Pancreas (tissue), 10 donors: ENCODE measurements around the gene ITPR3. TPM values are rescaled to one million over a fixed set of nuclear protein-coding genes. Genes with fewer than 3 reads are reported as not detected.

Source experiments
- ATAC-seq, 4 donors: fragments of 200-7000 bp; cut with Tn5 transposase; one replicate each; pipeline versions ENCODE4 v1.8.0 to v1.9.1; 2020; ENCODE audit warnings: mild to moderate bottlenecking in 4 of 4, moderate library complexity in 4 of 4
- DNase-seq, 6 donors: peaks; one replicate each; pipeline ENCODE4 v3.0.0-alpha.2; 2020
- FAIRE-seq: peaks from 2 replicates; lab custom pipeline; 2012; peaks lifted over from hg19 to GRCh38; lab: Jason Lieb, UNC
- H3K27ac ChIP-seq, 4 donors: fragments of 200-600 bp; sonication (generic); 1 replicate in 3 of 4; 2 replicates in 1 of 4; pipeline versions ENCODE4 v1.5.0 to v1.8.0; 2020
- H3K27me3 ChIP-seq, 4 donors: fragments of 200-600 bp; one replicate each; pipeline ENCODE4 v1.8.0; 2021
- H3K36me3 ChIP-seq, 3 donors: fragments of 200-600 bp; sonication (generic) in 1 of 3; one replicate each; pipeline versions ENCODE4 v1.5.0 to v1.8.0; 2020 to 2021
- H3K4me1 ChIP-seq, 3 donors: fragments of 200-600 bp; one replicate each; pipeline ENCODE4 v1.8.0; 2021
- H3K4me3 ChIP-seq, 4 donors: fragments of 200-600 bp; sonication (generic) in 2 of 4; one replicate each; pipeline versions ENCODE4 v1.5.0 to v1.8.0; 2020 to 2021
- H3K9me3 ChIP-seq, 4 donors: fragments of 200-600 bp; one replicate each; pipeline ENCODE4 v1.8.0; 2021
- WGBS, 2 donors: extraction: QIAGEN DNeasy Blood & Tissue Kit; methylation state at CpG; one replicate each; pipeline ENCODE4 v1.1.7; 2013; 5-methylcytosine and 5-hydroxymethylcytosine counted together
- intact Hi-C, 3 donors: fragments of 100-400 bp; cut with DNase I; formaldehyde crosslinking; loops; one replicate each; pipeline versions ENCODE4 v1.11.1 to v1.14.2; 2022
- polyA plus RNA-seq, 2 donors: library from polyadenylated mRNA; stranded (reverse); fragments of 200-250 nt; gene quantifications; one replicate each; pipeline ENCODE4 v1.2.3, GENCODE V29; 2013
- total RNA-seq, 6 donors: library from RNA; stranded (reverse); fragmentation: NEBNext Ultra II Directional in 4 of 6; extraction: Animal tissue kit (Norgen Biotek cat#: 25700) in 4 of 6; gene quantifications; one replicate each; pipeline versions ENCODE4 v1.2.1 to v1.2.4, GENCODE V29; 2021 to 2023
- TF ChIP-seq, protein P1 (sequence below), 4 donors: fragments of 200-600 bp; sonication (generic) in 3 of 4; IDR thresholded peaks; one replicate each; pipeline versions ENCODE4 v1.5.0 to v1.8.0; 2021; ENCODE audit warnings: antibody characterized with exemption in 4 of 4
- donor health status: healthy with polysubstance abuse.
- donor health status: DM: no; HTN: no; CAD: no; lungs with moderate emphysema.
- donor health status: DM: no; HTN: no; CAD: no.
- donor health status: control.
- donor health status: control.
- donor health status: Bipolar disorder and iron deficiency.
- donor health status: DM: yes; HTN: yes; CAD: no.
- donor health status: DM: no; HTN: no; CAD: no.
- donor health status: DM: no; HTN: no; CAD: no.
- donor health status: DM: yes; HTN: yes; CAD: no.

ITPR3 gene
- total and polyA plus RNA-seq, 8 donors = 9.1 to 20.3 (median 12.9) TPM

DNA sequence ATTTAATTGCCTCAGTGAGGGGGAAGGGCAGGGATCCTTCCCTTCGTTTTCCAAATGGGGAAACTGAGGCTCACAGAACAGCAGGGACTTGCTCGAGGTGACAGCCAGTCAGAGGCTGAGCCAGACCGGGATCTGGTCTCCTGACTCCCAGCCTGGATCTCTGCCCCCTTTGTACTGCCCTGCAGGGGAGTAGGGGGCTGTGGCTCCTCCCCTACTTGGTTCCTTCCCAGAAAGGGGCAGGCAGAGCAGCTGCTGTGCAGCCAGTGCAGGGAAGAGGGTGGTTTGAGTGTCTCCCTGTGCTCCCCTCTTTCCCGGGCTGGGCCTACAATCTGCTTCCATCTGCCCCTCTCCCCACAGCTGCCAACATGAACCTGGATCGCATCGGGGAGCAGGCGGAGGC is 52.7 kb downstream of the ITPR3 start:
- 80% methylated on average over 7 of the region's 7 CpGs for WGBS, 2 donors
- DNase-seq (no peak), ATAC-seq (no peak), FAIRE-seq (no peak)
- H3K4me3 ChIP-seq = no peak overlapping the region
- H3K9me3 ChIP-seq = no peaks in the 10 kb centered on the region
- no peaks in the 10 kb centered on the region for H3K27me3 ChIP-seq
- intact Hi-C loops = no loop called here
- H3K36me3 ChIP-seq = peaks cover 0 to 32% (median 0%) of the 10 kb centered on the region in 3 donors
- TF ChIP-seq, protein P1, sequence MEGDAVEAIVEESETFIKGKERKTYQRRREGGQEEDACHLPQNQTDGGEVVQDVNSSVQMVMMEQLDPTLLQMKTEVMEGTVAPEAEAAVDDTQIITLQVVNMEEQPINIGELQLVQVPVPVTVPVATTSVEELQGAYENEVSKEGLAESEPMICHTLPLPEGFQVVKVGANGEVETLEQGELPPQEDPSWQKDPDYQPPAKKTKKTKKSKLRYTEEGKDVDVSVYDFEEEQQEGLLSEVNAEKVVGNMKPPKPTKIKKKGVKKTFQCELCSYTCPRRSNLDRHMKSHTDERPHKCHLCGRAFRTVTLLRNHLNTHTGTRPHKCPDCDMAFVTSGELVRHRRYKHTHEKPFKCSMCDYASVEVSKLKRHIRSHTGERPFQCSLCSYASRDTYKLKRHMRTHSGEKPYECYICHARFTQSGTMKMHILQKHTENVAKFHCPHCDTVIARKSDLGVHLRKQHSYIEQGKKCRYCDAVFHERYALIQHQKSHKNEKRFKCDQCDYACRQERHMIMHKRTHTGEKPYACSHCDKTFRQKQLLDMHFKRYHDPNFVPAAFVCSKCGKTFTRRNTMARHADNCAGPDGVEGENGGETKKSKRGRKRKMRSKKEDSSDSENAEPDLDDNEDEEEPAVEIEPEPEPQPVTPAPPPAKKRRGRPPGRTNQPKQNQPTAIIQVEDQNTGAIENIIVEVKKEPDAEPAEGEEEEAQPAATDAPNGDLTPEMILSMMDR (IDR thresholded peaks at IDR 0.05) = no peak
- H3K4me1 ChIP-seq = no peaks in the 10 kb centered on the region
- H3K27ac ChIP-seq = no peak overlapping the region

DNA sequence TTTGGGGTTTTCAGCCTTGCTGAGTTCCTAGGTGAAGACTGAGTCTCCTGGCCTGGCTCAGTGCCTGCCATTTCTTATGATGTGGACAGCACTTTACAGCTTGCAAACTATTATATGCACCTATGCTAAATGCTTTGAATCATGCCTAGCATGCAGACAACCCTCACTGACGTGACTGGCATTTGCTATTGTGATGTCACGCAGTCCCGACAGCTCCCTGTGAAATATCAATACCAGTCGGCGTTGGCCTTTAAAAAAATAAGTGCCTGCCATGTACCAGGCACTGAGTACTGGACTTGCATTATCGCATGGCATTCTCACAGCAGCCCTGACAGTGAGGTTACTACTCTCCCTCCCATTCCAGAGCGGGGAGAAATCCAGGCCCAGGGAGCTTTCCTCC is 54.8 kb downstream of the ITPR3 start:
- Histone ChIP-seq H3K4me3 (no peak overlapping the region), H3K4me1 (no peaks in the 10 kb centered on the region), H3K27ac (no peak overlapping the region), H3K36me3 (peaks cover 0 to 36% (median 0%) of the 10 kb centered on the region in 3 donors), H3K27me3 (no peaks in the 10 kb centered on the region), H3K9me3 (no peaks in the 10 kb centered on the region)
- DNase-seq (no peak), ATAC-seq (no peak), FAIRE-seq (no peak)
- WGBS, 2 donors = 94 to 96% methylated on average over 7 of the region's 7 CpGs
- TF ChIP-seq, protein P1 (IDR thresholded peaks at IDR 0.05) = no peak
- intact Hi-C loops = no loop called here

DNA sequence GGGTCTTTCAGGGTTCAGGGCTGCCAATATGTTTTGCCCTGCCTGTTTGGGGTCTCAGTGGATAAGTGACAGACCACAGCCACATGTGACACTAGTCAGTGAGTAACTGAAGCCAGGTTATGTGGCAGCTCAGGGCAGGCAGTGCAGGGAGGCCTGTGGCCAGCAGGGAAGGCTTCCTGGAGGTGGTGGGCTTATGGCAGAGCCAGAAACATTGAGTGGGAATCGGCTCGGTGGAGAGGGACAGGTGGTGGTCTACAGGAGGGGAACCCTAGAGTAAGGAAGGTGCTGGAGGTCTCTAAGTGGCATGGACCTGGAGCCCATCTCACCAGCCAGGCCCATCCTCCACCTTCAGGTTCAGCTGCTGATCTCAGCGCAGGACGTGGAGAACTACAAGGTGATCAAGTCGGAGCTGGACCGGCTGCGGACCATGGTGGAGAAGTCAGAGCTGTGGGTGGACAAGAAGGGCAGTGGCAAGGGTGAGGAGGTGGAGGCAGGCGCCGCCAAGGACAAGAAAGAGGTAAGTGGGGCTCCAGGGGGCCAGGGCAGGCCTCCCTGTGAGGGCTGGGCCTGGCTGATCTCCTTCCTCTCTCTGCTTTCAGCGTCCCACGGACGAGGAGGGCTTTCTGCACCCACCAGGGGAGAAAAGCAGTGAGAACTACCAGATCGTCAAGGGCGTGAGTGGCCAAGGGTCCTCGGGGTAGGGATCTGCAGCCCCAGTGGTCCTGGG is 55.5 kb downstream of the ITPR3 start:
- Histone ChIP-seq H3K4me3 (no peak overlapping the region), H3K27ac (no peak overlapping the region), H3K36me3 (peaks cover 0 to 35% (median 0%) of the 10 kb centered on the region in 3 donors), H3K4me1 (no peaks in the 10 kb centered on the region), H3K9me3 (no peaks in the 10 kb centered on the region), H3K27me3 (no peaks in the 10 kb centered on the region)
- TF ChIP-seq, protein P1 (IDR thresholded peaks at IDR 0.05) = no peak
- ATAC-seq (no peak), FAIRE-seq (no peak), DNase-seq (peak in 1 of 6 donors; percentile 38)
- intact Hi-C loops = no loop called here
- 87 to 91% methylated on average over 15 of the region's 15 CpGs for WGBS, 2 donors

DNA sequence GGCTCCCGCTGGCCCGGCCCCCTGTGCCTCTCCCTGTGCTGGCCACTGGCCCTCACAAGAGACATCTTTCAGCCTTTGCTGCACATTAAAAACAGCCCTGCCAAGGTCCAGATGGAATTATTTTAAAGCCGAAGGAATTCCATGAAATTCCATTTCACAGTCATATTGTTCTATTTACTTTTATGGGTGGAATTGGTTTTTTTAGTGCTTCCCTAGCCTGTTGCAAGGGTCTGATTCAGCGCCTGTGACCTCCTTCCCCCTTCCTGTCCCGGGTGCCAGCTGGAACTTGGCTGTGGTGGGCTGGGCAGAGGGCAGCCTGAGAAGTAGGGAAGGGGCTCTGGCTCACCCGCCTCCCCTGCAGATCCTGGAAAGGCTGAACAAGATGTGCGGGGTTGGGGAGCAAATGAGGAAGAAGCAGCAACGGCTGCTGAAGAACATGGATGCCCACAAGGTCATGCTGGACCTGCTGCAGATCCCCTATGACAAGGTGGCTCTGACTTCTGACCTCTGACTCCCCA is 56.1 kb downstream of the ITPR3 start:
- 80 to 84% methylated on average over 8 of the region's 8 CpGs for WGBS, 2 donors
- Histone ChIP-seq H3K27me3 (no peaks in the 10 kb centered on the region), H3K36me3 (peaks cover 0 to 35% (median 0%) of the 10 kb centered on the region in 3 donors), H3K4me3 (no peak overlapping the region), H3K9me3 (no peaks in the 10 kb centered on the region), H3K27ac (no peak overlapping the region), H3K4me1 (no peaks in the 10 kb centered on the region)
- DNase-seq = no peak
- TF ChIP-seq, protein P1 (IDR thresholded peaks at IDR 0.05) = no peak
- no peak for FAIRE-seq
- ATAC-seq = no peak
- intact Hi-C loops = no loop called here

DNA sequence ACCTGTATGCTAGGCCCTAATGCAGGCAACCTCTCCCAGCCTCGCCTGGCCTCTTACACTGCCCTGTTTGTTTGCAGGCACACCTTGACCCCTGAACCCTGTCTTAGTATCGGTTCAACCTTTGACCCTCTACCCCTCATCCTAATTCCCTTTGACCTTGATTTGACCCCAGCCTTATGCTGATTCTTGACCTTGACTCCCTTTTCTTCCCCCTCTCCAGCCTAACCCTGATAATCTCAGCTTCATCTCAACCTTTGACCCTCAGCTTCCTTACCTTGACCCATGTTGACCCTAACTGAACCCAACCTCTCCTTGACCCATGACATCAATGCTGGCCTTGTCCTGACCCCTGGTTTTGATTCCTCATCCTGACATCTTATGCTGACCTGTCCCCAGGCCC is 56.6 kb downstream of the ITPR3 start:
- no peak for DNase-seq
- H3K4me3 ChIP-seq = no peak overlapping the region
- no peaks in the 10 kb centered on the region for H3K27me3 ChIP-seq
- FAIRE-seq = no peak
- H3K9me3 ChIP-seq = no peaks in the 10 kb centered on the region
- no peaks in the 10 kb centered on the region for H3K4me1 ChIP-seq
- TF ChIP-seq, protein P1 (IDR thresholded peaks at IDR 0.05) = no peak
- ATAC-seq = no peak
- 92% methylated on average over 2 of the region's 2 CpGs for WGBS, 2 donors
- no peak overlapping the region for H3K27ac ChIP-seq
- intact Hi-C loops = no loop called here
- H3K36me3 ChIP-seq = peaks cover 0 to 40% (median 0%) of the 10 kb centered on the region in 3 donors
